GM18502 (cell line): Measurements from ENCODE around the gene CTIF.
A peak's percentile ranks its signal among the peaks of the same experiment; 100 is the strongest.
"Not testable (repeated sequence)": the region's sequence is repeated elsewhere in the genome, so short reads cannot be mapped to it uniquely, and the experiment has no call there.

Experiments
- ATAC-seq: cut with Tn5 transposase; IDR thresholded peaks from one replicate; pipeline ENCODE4 v1.9.1; 2021; ENCODE audit warnings: mild to moderate bottlenecking; ENCODE audit not compliant: unreplicated experiment, poor library complexity

The CTIF gene

DNA sequence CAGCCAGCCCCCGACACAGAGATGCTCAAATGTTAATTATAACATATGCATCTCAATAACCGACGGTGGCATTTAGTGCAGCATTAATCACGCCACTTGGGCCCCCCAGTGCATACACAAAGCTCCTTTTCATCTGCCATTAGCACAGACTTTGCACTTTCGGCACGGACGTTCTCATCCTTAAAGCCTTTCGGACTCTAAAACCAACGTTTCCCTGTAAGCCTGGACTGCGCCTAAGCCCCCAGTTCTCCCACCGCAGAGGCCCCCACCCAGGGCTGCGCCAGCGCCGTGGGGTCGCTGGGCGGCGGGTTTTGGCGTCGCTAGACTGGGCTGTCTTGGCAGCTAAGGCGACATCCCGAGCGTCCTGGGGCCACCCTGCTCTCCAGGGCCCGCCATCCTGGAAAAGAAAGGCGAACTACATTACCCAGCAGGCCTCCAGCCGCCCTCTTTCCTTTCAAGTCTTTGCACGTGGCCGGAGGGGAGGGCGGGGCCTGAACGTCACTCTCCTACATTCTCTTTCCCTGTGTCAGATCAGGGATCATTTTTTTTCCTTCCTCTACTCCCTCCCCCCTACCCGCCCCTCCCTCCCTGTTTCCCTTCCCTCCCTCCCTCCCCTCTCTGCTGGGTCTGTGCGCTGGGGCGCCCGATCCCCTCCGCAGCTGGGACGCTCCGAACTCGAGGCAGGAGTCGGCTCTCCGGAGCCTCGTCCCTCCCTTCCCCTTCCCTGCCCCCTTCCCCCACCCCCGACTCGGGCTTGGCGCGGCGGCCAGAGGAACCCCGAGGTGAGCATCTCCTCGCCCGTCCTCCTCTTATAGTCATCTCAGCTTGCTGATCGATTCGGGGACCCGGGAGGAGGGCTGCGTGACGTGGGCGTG lies at the start of gene CTIF:
Gene CTIF (plus strand): TSS at position 501 of the 875 bp plus-strand sequence. CDS start 80,535 bp downstream, outside the sequence.
- ATAC-seq, result peak; percentile 80

DNA sequence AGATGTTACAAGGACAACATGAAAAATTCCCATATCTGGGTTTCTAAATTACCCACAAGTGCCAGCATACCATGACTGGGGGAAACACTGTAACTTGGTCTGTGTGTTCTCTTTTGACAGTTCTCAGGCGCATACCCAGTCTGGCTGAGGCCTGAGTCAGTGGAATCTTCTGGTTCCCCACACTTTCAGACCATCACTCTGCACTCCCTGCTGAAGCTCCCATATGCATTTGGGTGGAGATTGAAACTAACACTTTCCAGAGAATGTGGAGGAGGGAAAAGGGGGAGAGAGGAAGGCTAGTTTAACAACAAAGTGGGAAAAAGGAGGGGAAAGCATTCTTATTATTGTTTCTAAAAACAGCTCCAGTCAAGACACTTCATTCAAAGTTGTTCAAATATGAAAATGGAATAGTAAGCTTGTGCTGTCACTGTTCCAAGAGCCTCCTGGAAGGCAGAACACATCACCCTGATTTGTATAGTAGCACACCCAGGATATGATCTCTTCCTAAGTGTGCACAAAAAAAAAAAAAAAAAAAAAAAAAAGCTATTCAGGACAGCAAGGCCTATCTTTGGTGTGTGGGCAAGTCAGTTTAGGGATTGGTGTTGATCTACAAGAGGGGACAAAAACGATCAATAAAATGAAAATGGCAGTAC lies 48.1 kb upstream of the CTIF start:
- no peak for ATAC-seq

- ATAC-seq, result no peak
These were observed 46.0 kb upstream of the CTIF start for GRCh38 chr18:48492880-48493279.

- no peak for ATAC-seq
These were observed 45.2 kb upstream of the CTIF start for GRCh38 chr18:48493434-48494230.

- no peak for ATAC-seq
These were observed 41.0 kb upstream of the CTIF start for GRCh38 chr18:48497863-48498262.

DNA sequence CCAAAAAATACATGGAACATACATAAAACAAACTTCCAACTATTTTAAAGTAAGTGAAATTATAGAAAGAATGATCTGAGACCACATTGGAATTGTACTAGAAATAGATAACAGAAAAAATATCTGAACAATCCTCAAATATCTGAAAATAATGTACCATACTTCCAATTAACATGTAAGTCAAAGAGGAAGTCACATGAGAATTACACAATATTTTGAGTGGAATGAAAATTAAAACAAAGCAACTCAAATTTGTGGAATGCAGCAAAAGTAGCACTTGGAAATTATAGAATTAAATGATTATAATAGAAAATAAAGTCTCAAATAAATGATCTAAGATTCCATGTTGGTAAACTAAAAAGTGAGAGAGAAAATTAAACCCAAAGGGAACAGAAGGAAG lies 38.3 kb upstream of the CTIF start:
- ATAC-seq, result no peak

DNA sequence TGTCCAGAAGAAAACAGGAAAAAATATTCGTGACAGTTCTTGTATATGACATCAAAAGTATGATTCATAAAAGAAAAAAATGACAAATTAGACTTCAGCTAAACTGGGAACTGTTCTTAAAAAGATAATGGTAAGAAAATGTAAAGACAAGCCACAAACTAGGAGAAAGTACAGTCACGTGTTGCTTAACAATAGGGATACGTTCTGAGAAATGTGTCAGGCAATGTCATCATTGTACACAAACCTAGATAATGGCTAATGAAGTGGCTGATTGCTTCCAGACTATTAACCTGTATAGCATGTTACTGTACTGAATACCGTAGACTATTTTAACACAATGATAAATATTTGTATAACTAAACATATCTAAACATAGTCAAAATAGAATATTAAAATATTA lies 35.9 kb upstream of the CTIF start:
- no peak for ATAC-seq

DNA sequence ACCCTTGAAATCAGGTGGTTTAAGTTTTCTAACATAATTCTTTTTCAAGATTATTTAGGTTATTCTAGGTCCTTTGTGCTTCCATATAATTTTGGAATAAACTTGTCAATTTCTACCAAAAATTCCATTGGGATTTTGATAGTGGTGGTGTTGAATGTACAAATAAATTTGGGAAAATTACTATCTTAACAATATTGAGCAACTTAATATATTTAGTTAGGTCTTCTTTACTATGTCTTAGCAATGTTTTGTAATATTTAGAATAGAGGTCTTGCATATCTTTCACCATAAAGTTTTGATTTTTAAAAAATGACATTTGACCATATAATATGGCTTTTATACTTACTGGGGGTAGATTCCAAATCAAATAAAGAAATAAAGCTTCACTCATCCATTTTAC lies 34.0 kb upstream of the CTIF start:
- ATAC-seq, result no peak

DNA sequence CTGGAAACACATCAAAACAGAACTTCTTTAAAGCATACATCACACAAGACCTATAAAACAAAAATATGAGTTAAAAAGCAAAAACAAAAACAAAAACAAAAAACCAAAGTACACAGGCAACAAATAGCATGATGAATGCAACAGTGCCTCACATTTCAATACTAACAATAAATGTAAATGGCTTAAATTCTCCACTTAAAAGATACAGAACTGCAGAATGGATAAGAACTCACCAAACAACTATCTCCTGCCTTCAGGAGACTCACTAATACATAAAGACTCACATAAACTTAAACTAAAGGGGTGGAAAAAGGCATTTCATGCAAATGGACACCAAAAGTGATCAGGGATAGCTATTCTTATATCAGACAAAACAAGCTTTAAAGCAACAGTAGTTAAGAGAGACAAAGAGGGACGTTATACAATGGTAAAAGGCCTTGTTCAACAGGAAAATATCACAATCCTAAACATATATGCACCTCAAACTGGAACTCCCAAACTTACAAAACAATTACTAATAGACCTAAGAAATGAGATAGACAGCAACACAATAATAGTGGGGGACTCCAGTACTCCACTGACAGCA lies 31.8 kb upstream of the CTIF start:
- ATAC-seq, result not testable (repeated sequence)

- ATAC-seq, result not testable (repeated sequence)
These were observed 26.3 kb upstream of the CTIF start for GRCh38 chr18:48512498-48512897.

GRCh38 chr18:48514786-48515185 lies 24.0 kb upstream of the CTIF start:
- no peak for ATAC-seq

DNA sequence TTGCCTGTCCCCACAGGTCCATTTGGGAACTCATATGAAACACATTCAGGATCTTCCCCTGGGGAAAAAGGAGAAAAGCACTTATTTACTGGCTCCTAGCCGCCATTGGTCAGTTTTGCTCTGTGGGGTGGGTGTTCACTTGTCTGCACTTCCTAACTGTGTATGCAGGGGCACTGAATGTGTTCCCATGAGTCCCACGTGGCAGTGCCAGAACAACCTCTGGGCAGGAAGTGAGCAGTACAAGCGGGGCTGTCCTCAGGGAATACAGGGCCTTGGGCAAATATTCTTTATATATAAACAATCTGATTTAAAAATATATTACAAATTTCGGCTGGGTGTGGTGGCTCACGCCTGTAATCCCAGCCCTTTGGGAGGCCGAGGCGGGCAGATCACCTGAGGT lies 21.8 kb upstream of the CTIF start:
- no peak for ATAC-seq

- ATAC-seq, result no peak
These were observed 19.3 kb upstream of the CTIF start for GRCh38 chr18:48519431-48520100.

DNA sequence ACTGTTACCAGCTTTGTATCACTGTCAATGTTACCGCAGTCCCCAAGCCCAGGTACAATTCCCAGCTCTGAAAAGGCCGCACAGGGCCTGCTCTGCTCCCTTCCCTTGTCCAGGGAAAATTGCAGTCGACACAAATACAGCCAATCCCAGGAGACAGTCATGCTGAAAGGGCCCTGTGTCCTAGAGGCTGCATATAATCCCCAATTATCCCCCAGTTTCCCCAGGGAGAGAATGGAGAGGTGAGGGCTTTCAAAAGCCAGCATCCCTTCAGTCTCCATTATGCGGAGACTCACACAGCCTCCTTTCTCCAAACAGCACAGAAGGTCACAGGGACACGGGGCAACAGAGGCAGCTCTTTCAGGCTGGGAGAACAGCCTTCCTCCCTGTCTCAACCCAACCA lies 17.1 kb upstream of the CTIF start:
- no peak for ATAC-seq

DNA sequence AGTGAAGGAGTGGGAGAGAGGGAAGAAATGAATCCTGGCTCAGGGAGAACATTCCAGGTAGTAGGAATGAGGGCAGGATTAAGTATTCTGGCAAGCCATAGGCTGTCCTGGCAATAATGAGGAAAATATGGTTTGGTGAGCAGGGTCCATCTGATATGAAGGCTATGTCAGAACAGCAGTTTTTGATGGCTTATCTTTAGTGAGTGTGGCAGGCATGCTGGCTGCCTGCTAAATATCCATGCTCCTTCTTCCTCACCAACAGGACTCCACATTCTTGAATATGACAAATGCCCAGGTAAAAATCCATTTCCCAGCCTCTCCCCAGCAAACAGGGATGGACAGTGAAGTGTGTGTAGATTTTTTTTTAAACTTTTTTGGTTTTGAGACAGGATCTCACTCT lies 13.2 kb upstream of the CTIF start:
- ATAC-seq, result no peak

GRCh38 chr18:48527461-48527860 lies 11.4 kb upstream of the CTIF start:
- no peak for ATAC-seq

GRCh38 chr18:48528861-48529260 lies 10.0 kb upstream of the CTIF start:
- ATAC-seq, result no peak

- ATAC-seq, result no peak
These were observed 9.0 kb upstream of the CTIF start for GRCh38 chr18:48529796-48530195.

DNA sequence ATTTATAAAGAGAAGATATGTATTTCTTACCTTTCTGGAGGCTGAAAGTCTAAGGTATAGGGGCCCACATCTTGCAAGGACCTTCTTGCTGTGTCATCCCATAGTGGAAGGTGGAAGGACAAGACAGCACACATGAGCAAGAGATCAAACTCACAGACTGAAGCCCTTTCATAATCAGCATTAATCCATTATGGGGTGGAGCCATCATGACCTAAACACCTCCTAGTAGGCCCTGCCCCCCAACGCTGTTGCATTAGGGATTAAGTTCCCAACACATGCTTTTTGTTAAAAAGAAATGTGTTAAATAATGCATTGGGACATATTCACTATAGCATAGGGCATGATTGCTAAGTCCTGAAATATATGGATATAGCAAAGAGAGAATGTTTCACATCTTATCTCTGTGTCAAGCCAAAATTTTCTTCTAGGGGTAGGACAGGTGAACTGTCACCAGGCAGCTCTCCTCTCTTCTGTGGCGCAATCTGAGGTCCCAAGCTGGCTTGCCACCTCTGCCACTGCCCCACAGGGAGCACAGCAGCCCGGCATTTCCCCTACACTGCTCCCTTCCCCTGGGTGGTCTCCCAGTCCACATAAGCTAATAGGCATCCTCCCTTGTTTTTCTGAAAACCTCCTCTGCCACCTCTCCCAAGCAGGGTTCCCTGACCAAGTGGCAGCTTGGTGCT lies 8.3 kb upstream of the CTIF start:
- ATAC-seq, result no peak

DNA sequence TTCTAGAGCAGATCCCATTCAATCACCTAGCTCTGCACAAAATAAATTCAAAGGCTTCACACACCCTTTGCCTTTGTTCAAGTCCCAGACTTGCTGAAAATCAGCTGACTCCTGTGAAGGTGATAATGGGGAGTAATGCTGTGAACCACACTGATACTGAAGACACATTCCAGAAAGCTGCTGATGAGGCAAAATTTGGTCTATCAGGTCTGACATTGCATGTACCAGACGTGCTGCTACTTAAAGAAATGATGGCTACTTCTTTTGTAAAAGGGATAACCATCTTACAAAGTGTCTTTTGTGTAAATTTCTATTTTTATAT lies 7.8 kb upstream of the CTIF start:
- no peak for ATAC-seq
